Nephron (organoid): ENCODE data around the gene PPP6R2.

Experiments used
- H3K27ac Mint-ChIP-seq, 3 experiments: 2 replicates each; pipeline ENCODE4 v1.8.0; 2020; ENCODE audit warnings: mixed read lengths in 3 of 3, mild to moderate bottlenecking in 2 of 3, moderate library complexity in 1 of 3
- H3K27me3 Mint-ChIP-seq: 2 replicates; pipeline ENCODE4 v1.8.0; 2021; ENCODE audit warnings: low read depth, mild to moderate bottlenecking, moderate library complexity, mixed read lengths
- H3K36me3 Mint-ChIP-seq: 2 replicates; pipeline ENCODE4 v1.8.0; 2020; ENCODE audit warnings: low read depth, mixed read lengths
- H3K4me1 Mint-ChIP-seq: 2 replicates; pipeline ENCODE4 v1.8.0; 2020; ENCODE audit warnings: mixed read lengths
- H3K4me3 Mint-ChIP-seq, 3 experiments: 2 replicates each; pipeline ENCODE4 v1.8.0; 2020; ENCODE audit warnings: mild to moderate bottlenecking in 3 of 3, mixed read lengths in 3 of 3, moderate library complexity in 2 of 3
- H3K9me3 Mint-ChIP-seq: 2 replicates; pipeline ENCODE4 v1.8.0; 2020; ENCODE audit warnings: mixed read lengths
- TF ChIP-seq, protein P1 (sequence below), 3 experiments: fragments of 200-600 bp; sonication (generic); IDR thresholded peaks; one replicate each; pipeline ENCODE4 v1.5.0; 2021; ENCODE audit warnings: antibody characterized with exemption in 3 of 3; ENCODE audit not compliant: unreplicated experiment in 3 of 3

PPP6R2 gene

DNA sequence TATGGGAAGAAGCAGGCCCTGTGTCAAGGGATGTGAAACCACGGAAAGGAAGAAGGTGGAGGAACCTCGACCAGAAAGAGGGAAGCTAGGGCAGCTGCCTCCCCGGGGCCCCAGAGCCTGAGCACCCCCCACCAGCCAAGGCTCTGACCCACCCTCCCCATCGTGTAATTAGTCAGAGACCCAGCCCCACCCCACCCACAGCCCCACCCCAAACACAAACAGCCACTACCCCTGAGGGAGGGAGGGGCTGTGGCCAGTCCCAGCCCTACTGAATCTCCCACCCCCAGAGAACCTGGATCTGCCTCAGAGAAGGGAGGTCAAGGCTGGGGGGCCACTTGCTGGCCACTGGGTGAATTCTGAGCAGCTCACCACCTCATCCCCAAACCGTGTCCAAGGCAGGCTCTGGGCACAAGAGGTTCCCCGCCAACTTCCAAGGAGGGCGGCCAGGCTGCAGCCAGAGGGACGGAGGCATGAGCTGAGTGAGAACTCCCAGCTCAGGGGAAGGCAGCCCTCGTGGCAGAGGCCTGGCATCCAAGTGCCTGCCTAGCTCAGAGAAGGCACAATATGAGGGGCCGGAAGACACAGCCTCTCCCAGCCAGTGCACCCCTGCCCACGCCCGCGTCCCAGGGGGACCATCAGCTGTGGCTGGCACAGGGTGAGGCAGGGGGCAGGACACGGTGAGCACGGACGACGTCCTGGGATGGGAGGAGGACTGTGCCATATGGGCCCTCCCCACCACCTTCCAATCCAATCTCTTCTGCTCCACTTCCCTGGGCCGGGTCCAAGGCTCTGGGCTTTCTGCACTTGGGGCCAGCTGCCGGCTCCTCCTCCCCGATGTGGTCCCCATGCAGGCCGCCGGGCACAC is 38.4 kb upstream of the PPP6R2 start:
- H3K27me3 Mint-ChIP-seq, result no peaks in the 10 kb centered on the region

DNA sequence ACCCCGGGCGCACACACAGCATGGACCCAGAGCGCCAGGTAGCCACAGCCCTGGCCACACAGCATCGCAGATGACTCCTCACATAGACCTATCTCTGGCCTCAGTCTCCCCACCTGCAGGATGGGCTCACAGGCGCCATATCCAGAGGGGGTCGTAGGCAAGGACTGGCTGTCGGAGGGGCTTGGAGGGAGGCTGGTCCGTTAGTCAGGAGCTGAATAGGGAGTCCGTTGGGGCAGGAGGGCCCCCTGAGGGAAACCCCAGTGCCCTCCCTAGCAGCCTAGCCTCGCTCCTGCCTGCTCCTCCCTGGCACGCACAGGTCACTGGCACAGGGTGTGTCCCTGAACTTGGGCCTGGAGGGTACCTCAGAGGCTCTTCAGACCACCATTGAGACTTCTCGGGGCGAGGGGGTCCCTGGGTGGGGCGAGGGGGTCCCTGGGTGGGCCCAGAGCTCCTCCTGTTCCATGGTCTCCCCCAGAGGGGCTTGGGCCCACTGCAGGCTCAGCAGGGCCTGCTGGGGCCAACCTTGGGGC is 37.7 kb upstream of the PPP6R2 start:
- H3K27ac Mint-ChIP-seq, result peak overlapping the region; percentile 95 to 99 (median 97)
- TF ChIP-seq, protein P1, sequence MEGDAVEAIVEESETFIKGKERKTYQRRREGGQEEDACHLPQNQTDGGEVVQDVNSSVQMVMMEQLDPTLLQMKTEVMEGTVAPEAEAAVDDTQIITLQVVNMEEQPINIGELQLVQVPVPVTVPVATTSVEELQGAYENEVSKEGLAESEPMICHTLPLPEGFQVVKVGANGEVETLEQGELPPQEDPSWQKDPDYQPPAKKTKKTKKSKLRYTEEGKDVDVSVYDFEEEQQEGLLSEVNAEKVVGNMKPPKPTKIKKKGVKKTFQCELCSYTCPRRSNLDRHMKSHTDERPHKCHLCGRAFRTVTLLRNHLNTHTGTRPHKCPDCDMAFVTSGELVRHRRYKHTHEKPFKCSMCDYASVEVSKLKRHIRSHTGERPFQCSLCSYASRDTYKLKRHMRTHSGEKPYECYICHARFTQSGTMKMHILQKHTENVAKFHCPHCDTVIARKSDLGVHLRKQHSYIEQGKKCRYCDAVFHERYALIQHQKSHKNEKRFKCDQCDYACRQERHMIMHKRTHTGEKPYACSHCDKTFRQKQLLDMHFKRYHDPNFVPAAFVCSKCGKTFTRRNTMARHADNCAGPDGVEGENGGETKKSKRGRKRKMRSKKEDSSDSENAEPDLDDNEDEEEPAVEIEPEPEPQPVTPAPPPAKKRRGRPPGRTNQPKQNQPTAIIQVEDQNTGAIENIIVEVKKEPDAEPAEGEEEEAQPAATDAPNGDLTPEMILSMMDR (IDR thresholded peaks at IDR 0.05; ENCODE audit: unreplicated experiment in 3 of 3), result no peak
- H3K36me3 Mint-ChIP-seq, result no peaks in the 10 kb centered on the region
- no peaks in the 10 kb centered on the region for H3K9me3 Mint-ChIP-seq
- no peaks in the 10 kb centered on the region for H3K27me3 Mint-ChIP-seq
- peak overlapping the region; percentile 88 to 93 (median 92) for H3K4me3 Mint-ChIP-seq
- H3K4me1 Mint-ChIP-seq, result peaks cover 46% of the 10 kb centered on the region

More for the DNA sequence above, 38.4 kb upstream of the PPP6R2 start:
- H3K4me1 Mint-ChIP-seq, result peaks cover 46% of the 10 kb centered on the region
- H3K4me3 Mint-ChIP-seq, result peak overlapping the region; percentile 88 to 93 (median 92)
- TF ChIP-seq, protein P1 (IDR thresholded peaks at IDR 0.05; ENCODE audit: unreplicated experiment in 3 of 3), result no peak
- H3K27ac Mint-ChIP-seq, result peak overlapping the region; percentile 82 to 97 (median 83)
- no peaks in the 10 kb centered on the region for H3K36me3 Mint-ChIP-seq
- no peaks in the 10 kb centered on the region for H3K9me3 Mint-ChIP-seq

DNA sequence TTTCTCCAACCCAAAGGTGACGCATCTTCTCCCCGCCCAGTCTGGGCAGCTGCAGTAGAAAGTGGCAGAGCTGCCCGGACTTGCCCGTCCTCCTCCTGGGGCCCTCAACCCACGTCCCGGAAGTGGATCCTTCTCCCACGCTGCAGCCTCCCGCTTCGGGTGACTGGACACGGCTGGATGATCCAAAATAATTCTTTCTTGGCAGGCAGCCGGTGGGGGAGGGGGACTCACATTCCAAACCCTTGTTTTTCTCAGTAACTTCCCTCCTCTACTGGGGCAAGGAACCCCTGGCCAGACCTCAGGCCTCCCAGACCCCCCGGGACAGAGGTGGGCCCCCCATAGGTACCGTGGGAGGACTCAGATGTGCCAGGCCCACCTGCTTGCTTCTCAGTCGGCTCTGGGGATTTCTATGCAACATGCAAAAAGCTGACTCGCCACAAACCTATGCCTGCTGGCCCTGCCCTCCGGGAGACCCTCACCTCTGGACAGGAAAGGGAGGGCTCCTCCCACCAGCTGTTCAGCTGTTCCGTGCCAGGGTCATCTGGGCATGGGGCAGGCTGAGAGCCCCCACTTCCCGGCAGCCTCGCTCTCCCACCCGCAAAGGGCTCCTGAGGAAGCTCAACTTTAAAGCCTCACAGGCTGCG is 37.1 kb upstream of the PPP6R2 start:
- Mint-ChIP-seq H3K27ac (peak overlapping the region; percentile 95 to 99 (median 97)), H3K4me1 (peaks cover 43% of the 10 kb centered on the region), H3K27me3 (no peaks in the 10 kb centered on the region), H3K9me3 (no peaks in the 10 kb centered on the region), H3K4me3 (peak overlapping the region; percentile 88 to 93 (median 92)), H3K36me3 (no peaks in the 10 kb centered on the region)
- TF ChIP-seq, protein P1 (IDR thresholded peaks at IDR 0.05; ENCODE audit: unreplicated experiment in 3 of 3), result no peak

DNA sequence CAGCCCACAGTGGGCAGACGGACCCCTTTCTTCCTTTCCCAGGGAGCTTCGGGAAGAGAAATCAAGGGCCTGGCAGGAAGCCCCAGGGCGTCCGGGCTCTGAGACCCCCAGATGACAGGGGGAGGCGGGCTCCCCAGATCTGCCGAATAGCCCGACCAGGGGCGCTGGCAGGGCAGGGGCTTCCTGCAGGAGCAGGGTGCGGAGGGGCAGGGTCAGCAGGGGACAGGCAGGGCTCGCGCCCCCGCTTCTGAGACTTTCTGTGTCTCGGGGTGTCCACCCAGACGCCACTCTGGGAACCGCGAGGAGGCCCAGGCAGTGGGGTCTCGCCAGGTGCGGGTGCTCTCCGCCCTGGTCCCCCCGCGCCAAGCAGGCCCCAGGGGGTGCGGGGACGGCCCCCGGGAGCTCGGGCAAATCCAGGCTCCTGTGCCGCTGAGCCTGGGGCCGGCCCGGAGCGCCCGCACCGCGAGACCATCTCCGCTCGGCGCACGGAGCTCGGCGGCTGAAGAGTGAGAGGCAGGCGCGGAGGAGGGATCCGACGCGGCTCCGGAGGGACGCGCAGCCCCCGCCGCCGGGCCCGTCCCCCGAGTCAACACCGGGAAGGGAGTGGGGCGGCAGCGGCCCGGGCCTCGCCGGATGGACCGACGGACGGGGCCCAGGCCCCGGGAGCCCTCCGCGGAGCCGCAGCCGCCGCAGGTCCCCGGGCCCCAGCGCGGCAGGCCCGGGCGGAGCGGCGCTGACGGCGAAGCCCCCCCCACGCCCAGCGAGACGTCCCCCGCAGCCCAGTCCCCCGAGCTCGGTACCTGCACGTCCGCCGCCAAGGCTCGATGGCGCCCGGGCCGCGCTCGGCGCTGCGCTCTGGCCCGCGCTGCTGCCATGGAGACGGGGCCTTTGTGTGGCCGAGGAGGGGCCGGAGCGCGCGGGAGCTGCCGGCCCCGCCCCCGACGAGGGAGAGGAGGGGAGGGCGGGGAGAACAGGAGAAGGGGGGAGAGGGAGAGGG is 36.1 kb upstream of the PPP6R2 start, which contains the start of gene PLXNB2:
TSS of gene PLXNB2 (minus strand) at position 894 of the 997 bp plus-strand sequence. CDS start 17,062 bp downstream, outside the sequence.
- Mint-ChIP-seq H3K36me3 (no peaks in the 10 kb centered on the region), H3K27me3 (no peaks in the 10 kb centered on the region), H3K9me3 (no peaks in the 10 kb centered on the region), H3K27ac (peak within 1 kb of the TSS; percentile 95 to 99 (median 97)), H3K4me1 (peaks cover 35% of the 10 kb centered on the region), H3K4me3 (peak within 1 kb of the TSS; percentile 88 to 93 (median 92))
- TF ChIP-seq, protein P1 (IDR thresholded peaks at IDR 0.05; ENCODE audit: unreplicated experiment in 3 of 3), result no peak

DNA sequence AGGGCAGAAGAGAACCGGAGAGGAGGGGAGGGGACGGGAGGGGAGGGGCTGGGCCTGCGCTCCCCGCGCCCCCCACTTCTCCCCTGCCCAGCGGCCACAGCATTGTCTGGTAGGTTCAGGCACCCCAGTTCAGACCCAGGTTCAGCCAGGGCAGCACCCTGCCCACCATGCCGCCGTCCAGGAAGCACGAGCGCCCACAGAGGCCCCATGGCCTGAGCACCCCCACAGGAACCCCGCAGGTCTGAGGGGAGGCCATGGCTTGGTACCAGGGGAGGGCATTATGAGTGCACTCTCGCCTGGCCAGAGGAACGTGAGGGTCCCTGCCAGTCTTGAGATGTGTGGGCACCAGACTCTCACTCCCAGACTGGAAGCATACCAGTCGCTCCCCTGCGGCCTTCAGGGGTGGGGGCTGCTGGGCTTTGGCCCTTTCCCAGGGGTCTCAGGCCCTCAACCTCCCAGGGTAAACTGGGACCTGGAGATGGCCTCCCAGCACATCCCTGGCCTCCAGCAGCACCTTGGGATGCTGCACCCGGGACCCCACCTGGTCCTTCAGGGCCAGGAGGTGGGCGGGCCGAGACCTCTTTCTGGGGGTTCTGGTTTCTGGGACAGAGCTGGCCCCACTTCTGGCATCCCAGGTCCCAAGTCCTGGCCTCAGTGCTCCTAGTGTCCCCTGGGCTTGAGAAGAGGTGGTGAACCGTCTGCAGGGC is 35.1 kb upstream of the PPP6R2 start:
- no peaks in the 10 kb centered on the region for H3K9me3 Mint-ChIP-seq
- no peaks in the 10 kb centered on the region for H3K36me3 Mint-ChIP-seq
- H3K4me1 Mint-ChIP-seq, result peaks cover 25% of the 10 kb centered on the region
- no peaks in the 10 kb centered on the region for H3K27me3 Mint-ChIP-seq
- H3K27ac Mint-ChIP-seq, result peak overlapping the region; percentile 93 to 99 (median 97)
- H3K4me3 Mint-ChIP-seq, result peak overlapping the region; percentile 69 to 88 (median 85)
- TF ChIP-seq, protein P1 (IDR thresholded peaks at IDR 0.05; ENCODE audit: unreplicated experiment in 3 of 3), result no peak
